Lower lobe of right lung (tissue), 2 donors: Measurements from ENCODE around the gene STK32B. TPM values are rescaled to one million over a fixed set of nuclear protein-coding genes. Genes with fewer than 3 reads are reported as not detected.
"Not testable (repeated sequence)": the region's sequence is repeated elsewhere in the genome, so short reads cannot be mapped to it uniquely, and the experiment has no call there.

Experiments used
- ATAC-seq, 2 donors: fragments of 200-7000 bp; cut with Tn5 transposase; one replicate each; pipeline ENCODE4 v1.9.1; 2020 to 2022; ENCODE audit warnings: mild to moderate bottlenecking in 2 of 2, moderate library complexity in 2 of 2
- DNase-seq: peaks from one replicate; pipeline ENCODE4 v3.0.0-alpha.2; 2020
- H3K27ac ChIP-seq: fragments of 200-600 bp; one replicate; pipeline ENCODE4 v1.8.0; 2022
- H3K27me3 ChIP-seq: fragments of 200-600 bp; one replicate; pipeline ENCODE4 v1.8.0; 2022; ENCODE audit warnings: low read depth
- H3K36me3 ChIP-seq: fragments of 200-600 bp; one replicate; pipeline ENCODE4 v1.8.0; 2022; ENCODE audit warnings: mild to moderate bottlenecking
- H3K4me1 ChIP-seq: fragments of 200-600 bp; one replicate; pipeline ENCODE4 v1.8.0; 2022
- H3K4me3 ChIP-seq: fragments of 200-600 bp; one replicate; pipeline ENCODE4 v1.8.0; 2022; ENCODE audit warnings: mild to moderate bottlenecking
- H3K9me3 ChIP-seq: fragments of 200-600 bp; one replicate; pipeline ENCODE4 v1.8.0; 2022
- intact Hi-C: fragments of 100-400 bp; cut with DNase I; formaldehyde crosslinking; loops from one replicate; pipeline ENCODE4 v1.11.0; 2022
- total RNA-seq: library from RNA; stranded (reverse); fragmentation: NEBNext Ultra II Directional; extraction: Animal tissue kit (Norgen Biotek cat#: 25700); gene quantifications from one replicate; pipeline ENCODE4 v1.2.1, GENCODE V29; 2021
- TF ChIP-seq, protein P1 (sequence below): fragments of 200-600 bp; IDR thresholded peaks from one replicate; pipeline ENCODE4 v1.8.0; 2022; ENCODE audit warnings: antibody characterized with exemption, mild to moderate bottlenecking
- donor health status: DM: no; HTN: yes; CAD: no; lungs with severe emphysema.

The STK32B gene
- total RNA-seq, 1 donor from 2014 or later, result 1.3 TPM

DNA sequence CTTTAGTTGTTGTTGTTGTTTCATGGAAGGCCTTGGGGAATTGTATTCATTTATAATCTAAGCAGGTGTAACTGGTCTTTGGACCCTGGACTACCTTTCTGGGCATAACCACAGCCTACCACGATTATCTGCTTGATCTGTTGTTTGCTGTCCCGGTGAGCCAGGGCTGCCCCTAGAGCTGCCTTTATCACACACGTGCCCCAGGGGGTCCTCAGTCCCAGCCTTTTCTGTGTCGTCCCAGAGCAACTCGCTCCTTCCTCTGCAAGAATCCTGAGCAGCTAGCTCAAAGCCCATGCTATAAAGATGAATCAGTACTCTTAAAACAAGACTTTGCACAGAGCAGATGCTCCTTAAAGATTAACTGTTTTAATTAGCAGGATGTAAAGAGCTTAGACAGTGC, 383.9 kb downstream of the STK32B start:
- no peaks in the 10 kb centered on the region for H3K36me3 ChIP-seq
- H3K27ac ChIP-seq, result no peak overlapping the region
- intact Hi-C loops, result no loop called here
- DNase-seq, result no peak
- H3K9me3 ChIP-seq, result no peaks in the 10 kb centered on the region
- H3K27me3 ChIP-seq, result no peaks in the 10 kb centered on the region
- no peak for ATAC-seq
- H3K4me3 ChIP-seq, result no peak overlapping the region
- H3K4me1 ChIP-seq, result no peaks in the 10 kb centered on the region
- TF ChIP-seq, protein P1, sequence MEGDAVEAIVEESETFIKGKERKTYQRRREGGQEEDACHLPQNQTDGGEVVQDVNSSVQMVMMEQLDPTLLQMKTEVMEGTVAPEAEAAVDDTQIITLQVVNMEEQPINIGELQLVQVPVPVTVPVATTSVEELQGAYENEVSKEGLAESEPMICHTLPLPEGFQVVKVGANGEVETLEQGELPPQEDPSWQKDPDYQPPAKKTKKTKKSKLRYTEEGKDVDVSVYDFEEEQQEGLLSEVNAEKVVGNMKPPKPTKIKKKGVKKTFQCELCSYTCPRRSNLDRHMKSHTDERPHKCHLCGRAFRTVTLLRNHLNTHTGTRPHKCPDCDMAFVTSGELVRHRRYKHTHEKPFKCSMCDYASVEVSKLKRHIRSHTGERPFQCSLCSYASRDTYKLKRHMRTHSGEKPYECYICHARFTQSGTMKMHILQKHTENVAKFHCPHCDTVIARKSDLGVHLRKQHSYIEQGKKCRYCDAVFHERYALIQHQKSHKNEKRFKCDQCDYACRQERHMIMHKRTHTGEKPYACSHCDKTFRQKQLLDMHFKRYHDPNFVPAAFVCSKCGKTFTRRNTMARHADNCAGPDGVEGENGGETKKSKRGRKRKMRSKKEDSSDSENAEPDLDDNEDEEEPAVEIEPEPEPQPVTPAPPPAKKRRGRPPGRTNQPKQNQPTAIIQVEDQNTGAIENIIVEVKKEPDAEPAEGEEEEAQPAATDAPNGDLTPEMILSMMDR, result no peak

DNA sequence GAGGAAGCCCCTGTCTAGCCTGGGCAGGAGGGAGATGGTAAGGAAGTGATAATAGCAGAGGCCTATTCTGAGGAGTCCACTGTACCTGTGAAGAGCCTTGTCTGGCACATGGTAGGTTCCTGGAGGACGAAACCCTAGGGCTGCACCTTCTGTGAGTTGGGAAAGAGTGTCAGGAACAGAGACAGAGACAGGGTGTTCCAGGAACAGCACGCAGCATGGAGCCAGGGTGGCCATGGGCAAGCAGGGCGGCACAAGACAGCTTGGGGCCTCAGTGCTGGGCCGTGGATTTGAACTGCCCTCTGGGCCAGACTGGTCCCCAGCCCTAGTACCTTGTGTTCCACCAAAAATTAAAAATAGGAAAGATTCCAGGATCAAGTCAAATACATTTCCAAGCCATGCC, 384.5 kb downstream of the STK32B start:
- no peaks in the 10 kb centered on the region for H3K9me3 ChIP-seq
- no peak for DNase-seq
- no peaks in the 10 kb centered on the region for H3K27me3 ChIP-seq
- H3K27ac ChIP-seq, result no peak overlapping the region
- TF ChIP-seq, protein P1, result no peak
- H3K36me3 ChIP-seq, result no peaks in the 10 kb centered on the region
- ATAC-seq, result no peak
- no peaks in the 10 kb centered on the region for H3K4me1 ChIP-seq
- intact Hi-C loops, result no loop called here
- no peak overlapping the region for H3K4me3 ChIP-seq

DNA sequence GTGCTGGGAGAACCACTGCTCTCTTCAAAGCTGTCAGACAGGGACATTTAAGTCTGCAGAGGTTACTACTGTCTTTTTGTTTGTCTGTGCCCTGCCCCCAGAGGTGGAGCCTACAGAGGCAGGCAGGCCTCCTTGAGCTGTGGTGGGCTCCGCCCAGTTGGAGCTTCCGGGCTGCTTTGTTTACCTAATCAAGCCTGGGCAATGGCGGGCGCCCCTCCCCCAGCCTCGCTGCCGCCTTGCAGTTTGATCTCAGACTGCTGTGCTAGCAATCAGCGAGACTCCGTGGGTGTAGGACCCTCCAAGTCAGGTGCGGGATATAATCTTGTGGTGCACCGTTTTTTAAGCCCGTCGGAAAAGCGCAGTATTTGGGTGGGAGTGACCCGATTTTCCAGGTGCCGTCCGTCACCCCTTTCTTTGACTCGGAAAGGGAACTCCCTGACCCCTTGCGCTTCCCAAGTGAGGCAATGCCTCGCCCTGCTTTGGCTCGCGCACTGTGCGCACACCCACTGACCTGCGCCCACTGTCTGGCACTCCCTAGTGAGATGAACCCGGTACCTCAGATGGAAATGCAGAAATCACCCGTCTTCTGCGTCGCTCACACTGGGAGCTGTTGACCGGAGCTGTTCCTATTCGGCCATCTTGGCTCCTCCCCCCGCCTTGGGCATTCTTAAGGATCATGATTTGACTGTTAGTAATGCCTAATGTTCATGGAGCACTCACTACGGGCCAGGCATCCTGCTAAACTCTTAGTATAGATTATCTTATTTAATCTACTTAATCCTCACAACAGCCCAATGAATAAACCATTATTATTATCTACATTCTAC, 392.9 kb downstream of the STK32B start:
- H3K4me1 ChIP-seq, H3K9me3 ChIP-seq, DNase-seq, H3K36me3 ChIP-seq, H3K27ac ChIP-seq, H3K27me3 ChIP-seq, H3K4me3 ChIP-seq, ATAC-seq, intact Hi-C loops: not testable (repeated sequence)

DNA sequence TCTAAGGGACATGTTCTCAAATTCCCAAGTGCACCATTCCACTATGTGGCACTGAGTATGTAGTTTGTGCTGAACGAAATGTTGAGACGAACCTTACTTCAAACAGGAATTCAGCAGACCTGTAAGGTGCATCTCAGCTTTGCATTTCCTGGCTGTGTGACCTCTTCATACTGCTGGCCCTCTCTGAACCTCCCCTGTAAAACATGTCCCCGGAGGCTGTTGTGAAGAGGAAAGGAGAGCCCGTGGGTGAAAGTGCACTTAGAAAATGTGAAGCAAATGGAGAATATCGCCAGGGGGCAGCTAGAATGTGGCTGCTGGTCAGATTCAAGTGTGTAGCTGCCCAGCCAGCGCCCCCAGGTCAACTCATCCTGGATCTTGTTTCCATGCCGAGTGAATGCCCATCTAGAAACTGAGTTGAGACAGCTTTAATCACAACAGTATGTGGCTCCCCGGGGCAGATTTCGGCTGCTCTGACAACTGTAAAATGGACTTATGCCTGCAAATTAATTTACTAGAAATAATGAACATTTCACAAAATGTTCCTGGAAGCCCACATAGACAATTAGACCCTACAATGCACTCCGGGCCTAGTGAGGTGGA, 393.7 kb downstream of the STK32B start:
- no peak overlapping the region for H3K27ac ChIP-seq
- DNase-seq (no peak), ATAC-seq (no peak)
- H3K36me3 ChIP-seq, result no peaks in the 10 kb centered on the region
- intact Hi-C loops, result no loop called here
- no peaks in the 10 kb centered on the region for H3K9me3 ChIP-seq
- H3K27me3 ChIP-seq, result no peaks in the 10 kb centered on the region
- H3K4me1 ChIP-seq, result no peaks in the 10 kb centered on the region
- H3K4me3 ChIP-seq, result no peak overlapping the region
- TF ChIP-seq, protein P1, result no peak

DNA sequence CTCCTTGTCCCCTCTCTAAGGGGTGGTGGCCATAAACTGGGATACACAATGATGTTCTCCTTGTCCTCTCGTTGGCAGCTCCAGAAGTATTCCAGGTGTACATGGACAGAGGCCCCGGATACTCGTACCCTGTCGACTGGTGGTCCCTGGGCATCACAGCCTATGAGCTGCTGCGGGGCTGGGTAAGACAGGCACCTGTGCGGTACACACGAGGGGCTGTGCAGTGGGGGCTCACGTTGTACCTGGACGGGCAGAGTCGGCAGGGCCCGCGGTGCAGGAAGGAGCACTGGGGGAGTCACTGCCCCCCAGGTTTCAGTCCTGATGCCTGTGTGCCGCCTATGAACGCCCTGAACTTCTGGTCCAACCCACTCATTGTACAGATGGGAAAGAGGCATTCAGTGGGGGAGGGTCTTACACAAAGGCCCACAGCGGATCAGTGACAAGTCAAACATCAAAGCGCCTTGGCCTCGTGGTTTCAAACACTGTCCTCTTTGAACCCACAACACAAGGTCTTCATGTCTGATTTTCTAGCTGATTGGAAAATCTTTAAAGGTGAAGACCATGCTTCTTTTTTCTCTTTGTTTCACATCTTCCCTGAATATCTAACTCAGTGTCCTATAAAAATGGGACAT, 395.4 kb downstream of the STK32B start:
- Histone ChIP-seq H3K36me3 (no peaks in the 10 kb centered on the region), H3K27me3 (no peaks in the 10 kb centered on the region), H3K4me3 (no peak overlapping the region), H3K27ac (no peak overlapping the region), H3K4me1 (no peaks in the 10 kb centered on the region), H3K9me3 (no peaks in the 10 kb centered on the region)
- no peak for DNase-seq
- intact Hi-C loops, result no loop called here
- ATAC-seq, result no peak
- TF ChIP-seq, protein P1, result no peak

DNA sequence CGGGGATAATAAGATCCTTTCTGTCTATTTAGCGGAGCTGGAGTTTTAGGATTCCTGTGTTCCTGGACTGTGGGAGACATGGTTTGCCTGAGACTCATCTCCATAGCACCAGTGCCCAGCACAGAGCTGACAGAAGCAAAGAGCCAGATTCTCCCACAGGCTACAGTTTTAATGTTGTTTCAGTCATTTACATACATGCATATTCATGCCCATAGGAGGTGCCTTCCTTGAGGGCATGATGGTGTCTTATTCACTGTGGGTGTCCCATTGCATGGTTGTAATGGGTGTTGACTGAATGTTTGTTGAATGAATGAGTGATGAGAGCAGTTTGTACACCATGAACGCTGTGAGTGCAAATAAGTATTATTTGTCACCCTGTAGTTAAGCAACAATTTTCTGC, 396.5 kb downstream of the STK32B start:
- Histone ChIP-seq H3K4me3 (no peak overlapping the region), H3K27ac (no peak overlapping the region), H3K36me3 (no peaks in the 10 kb centered on the region), H3K9me3 (no peaks in the 10 kb centered on the region), H3K4me1 (no peaks in the 10 kb centered on the region), H3K27me3 (no peaks in the 10 kb centered on the region)
- intact Hi-C loops, result no loop called here
- DNase-seq (no peak), ATAC-seq (no peak)
- TF ChIP-seq, protein P1, result no peak
